ENCODE measurements around the gene CYTH1.

The CYTH1 gene

DNA sequence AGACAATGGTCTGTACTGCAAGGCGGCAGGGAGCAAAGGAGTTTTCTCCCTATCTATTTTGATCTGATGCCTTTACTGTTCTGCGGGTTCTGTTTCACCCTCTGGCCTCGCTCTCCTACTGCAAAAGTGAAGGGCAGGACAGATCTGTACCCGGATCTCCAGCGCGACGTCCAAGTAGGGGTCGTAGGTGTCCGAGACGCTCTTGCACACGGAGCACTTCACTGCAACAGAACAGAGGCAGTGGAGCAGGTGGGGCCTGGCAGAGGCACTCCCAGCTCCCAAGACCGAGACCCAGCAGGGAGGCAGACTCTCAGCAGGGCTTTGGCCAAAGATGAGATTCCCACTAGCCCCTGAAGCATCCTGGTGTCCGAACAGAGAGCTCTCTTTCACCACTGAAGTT, 38.8 kb upstream of the CYTH1 start:
- Histone ChIP-seq H3K27ac (no peak overlapping the region), H3K27me3 (no peaks in the 10 kb centered on the region), H3K4me1 (ENCODE audit: control insufficient read depth in 1 of 2, insufficient read depth in 1 of 2, low read depth in 1 of 2, low read length in 1 of 2) (peaks cover 17 to 25% of the 10 kb centered on the region in 2 experiments), H3K9me3 (no peaks in the 10 kb centered on the region), H3K4me3 (ENCODE audit: low read depth in 1 of 2, low read length in 1 of 2) (no peak overlapping the region), H3K36me3 (peaks cover 10% of the 10 kb centered on the region)
- TF ChIP-seq, protein P1, sequence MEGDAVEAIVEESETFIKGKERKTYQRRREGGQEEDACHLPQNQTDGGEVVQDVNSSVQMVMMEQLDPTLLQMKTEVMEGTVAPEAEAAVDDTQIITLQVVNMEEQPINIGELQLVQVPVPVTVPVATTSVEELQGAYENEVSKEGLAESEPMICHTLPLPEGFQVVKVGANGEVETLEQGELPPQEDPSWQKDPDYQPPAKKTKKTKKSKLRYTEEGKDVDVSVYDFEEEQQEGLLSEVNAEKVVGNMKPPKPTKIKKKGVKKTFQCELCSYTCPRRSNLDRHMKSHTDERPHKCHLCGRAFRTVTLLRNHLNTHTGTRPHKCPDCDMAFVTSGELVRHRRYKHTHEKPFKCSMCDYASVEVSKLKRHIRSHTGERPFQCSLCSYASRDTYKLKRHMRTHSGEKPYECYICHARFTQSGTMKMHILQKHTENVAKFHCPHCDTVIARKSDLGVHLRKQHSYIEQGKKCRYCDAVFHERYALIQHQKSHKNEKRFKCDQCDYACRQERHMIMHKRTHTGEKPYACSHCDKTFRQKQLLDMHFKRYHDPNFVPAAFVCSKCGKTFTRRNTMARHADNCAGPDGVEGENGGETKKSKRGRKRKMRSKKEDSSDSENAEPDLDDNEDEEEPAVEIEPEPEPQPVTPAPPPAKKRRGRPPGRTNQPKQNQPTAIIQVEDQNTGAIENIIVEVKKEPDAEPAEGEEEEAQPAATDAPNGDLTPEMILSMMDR (IDR thresholded peaks at IDR 0.05) = no peak

DNA sequence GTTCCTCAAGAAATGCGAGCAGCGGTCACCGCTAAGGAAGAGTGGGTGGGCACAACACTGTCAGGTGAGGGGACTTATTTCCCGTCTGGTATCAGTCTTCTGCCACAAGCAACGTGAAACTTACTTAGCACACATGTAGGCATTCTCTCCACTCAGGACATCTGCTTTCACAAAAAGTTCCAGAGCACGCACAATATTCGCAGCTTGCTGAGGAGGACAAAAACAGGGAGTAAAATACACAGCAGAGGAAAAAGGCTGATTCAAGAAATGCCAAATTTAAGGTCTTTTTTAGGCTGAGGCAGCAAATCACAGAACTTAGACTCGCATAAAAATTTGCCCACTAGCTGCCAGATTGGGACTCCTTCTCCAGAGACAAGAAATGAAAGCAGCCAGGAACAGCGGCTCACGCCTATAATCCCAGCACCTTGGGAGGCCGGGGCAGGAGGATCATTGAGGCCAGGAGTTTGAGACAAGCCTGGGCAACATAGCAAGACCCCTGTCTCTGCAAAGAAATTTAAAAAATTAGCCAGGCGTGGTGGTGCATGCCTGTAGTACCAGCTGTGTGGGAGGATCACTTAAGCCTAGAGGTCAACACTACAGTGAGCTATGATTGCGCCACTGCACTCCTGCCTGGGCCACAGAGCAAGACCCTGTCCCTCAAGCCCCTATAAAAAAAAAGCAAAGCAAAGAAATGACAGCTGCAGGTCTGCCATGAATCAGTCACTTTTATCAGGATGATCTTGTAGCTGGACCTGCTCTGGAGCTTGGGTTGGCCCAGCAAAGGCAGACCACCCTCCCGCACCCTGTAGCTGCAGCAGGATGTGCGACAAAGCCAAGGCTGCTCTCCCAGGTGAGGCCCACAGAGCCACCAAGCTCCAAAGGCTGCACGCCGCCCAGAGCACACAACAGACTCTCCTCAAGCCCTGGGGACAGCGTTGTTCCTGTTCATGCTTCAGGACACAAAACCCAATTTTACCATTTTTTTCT, 38.0 kb upstream of the CYTH1 start:
- H3K4me1 ChIP-seq (ENCODE audit: control insufficient read depth in 1 of 2, insufficient read depth in 1 of 2, low read depth in 1 of 2, low read length in 1 of 2) = peaks cover 10 to 18% of the 10 kb centered on the region in 2 experiments
- no peak overlapping the region for H3K27ac ChIP-seq
- no peak overlapping the region for H3K4me3 ChIP-seq (ENCODE audit: low read depth in 1 of 2, low read length in 1 of 2)
- TF ChIP-seq, protein P1 (IDR thresholded peaks at IDR 0.05) = no peak
- no peaks in the 10 kb centered on the region for H3K9me3 ChIP-seq
- H3K36me3 ChIP-seq = peaks cover 10% of the 10 kb centered on the region
- no peaks in the 10 kb centered on the region for H3K27me3 ChIP-seq

DNA sequence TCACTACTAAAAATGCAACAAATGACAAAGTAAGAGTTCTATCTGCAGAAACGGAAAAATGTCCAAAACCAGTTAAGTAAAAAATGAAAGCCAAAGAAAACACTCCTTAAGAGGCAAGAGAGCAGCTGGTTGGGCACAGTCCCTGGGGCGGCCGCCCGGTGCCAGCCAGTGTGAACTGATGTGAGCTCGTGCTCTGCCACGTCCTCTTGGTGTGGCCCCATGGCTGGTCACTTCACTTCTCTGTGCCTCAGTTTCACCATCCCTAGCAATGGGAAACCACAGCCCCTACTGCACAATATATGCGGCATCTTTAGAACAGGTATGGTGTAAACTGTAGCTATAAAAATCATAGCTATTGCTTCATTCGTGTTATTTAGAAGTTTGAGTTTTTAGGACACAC, 37.3 kb upstream of the CYTH1 start:
- H3K27ac ChIP-seq = no peak overlapping the region

DNA sequence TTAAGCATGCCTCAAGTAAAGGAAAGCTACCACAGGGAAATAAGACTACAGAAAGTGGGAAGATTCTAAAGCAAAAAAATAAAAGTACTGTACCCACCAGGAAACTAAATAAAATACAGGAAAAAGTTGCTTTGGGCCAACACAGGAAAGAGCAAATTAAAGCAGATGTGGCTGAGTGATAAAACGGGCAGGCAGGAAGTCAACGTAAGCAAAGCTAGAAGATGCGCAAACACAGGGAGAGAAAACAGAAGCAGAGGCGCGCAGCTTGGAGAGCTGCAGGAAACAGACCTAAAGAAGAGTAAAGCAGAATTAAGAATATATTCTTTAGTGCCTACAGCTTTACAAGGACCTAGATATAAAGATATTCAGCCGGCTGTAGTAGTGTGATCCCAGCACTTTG, 36.9 kb upstream of the CYTH1 start:
- Histone ChIP-seq H3K27me3 (no peaks in the 10 kb centered on the region), H3K36me3 (peaks cover 15% of the 10 kb centered on the region), H3K4me3 (ENCODE audit: low read depth in 1 of 2, low read length in 1 of 2) (no peak overlapping the region), H3K9me3 (no peaks in the 10 kb centered on the region), H3K27ac (no peak overlapping the region), H3K4me1 (ENCODE audit: control insufficient read depth in 1 of 2, insufficient read depth in 1 of 2, low read depth in 1 of 2, low read length in 1 of 2) (peaks cover 6 to 13% of the 10 kb centered on the region in 2 experiments)
- TF ChIP-seq, protein P1 (IDR thresholded peaks at IDR 0.05) = no peak

More for the DNA sequence above, 37.3 kb upstream of the CYTH1 start:
- no peaks in the 10 kb centered on the region for H3K9me3 ChIP-seq
- H3K36me3 ChIP-seq = peaks cover 11% of the 10 kb centered on the region
- H3K4me1 ChIP-seq (ENCODE audit: control insufficient read depth in 1 of 2, insufficient read depth in 1 of 2, low read depth in 1 of 2, low read length in 1 of 2) = peaks cover 6 to 13% of the 10 kb centered on the region in 2 experiments
- no peaks in the 10 kb centered on the region for H3K27me3 ChIP-seq
- TF ChIP-seq, protein P1 (IDR thresholded peaks at IDR 0.05) = no peak
- H3K4me3 ChIP-seq (ENCODE audit: low read depth in 1 of 2, low read length in 1 of 2) = no peak overlapping the region

DNA sequence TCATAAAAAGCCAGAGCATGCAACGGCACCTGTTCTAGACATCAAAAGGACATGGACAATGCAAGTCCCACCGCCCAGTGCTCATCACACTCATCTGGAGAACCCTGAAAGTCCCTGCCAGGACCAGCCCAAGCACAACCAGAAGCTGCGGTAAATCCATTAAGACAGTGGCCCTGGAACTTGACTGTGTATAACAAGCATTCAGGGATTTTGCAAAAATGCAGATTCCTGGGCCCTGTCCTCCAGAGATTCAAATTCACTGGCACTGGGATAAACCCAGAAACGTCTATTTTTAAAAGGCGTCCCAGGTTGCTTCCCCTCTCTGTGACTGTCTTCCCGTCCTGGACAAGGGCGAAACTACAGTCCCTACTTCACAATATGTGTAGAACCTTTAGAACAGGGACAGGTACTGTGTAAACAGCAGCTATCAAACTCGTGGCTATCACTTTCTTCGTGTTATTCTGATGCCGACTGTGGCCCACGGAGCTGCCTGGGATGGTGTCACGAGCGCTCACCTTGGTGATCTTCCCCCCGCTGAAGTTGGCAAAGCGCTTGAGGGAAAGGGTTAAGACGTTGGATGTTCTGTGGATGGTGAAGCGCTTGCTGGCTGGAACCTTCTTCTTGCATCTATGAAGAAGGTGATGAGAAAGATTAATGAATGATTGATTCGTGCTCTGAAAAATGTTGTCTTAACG, 36.2 kb upstream of the CYTH1 start:
- Histone ChIP-seq H3K4me1 (ENCODE audit: control insufficient read depth in 1 of 2, insufficient read depth in 1 of 2, low read depth in 1 of 2, low read length in 1 of 2) (peaks cover 6 to 11% of the 10 kb centered on the region in 2 experiments), H3K4me3 (ENCODE audit: low read depth in 1 of 2, low read length in 1 of 2) (no peak overlapping the region), H3K27ac (no peak overlapping the region)

More for the DNA sequence above, 36.2 kb upstream of the CYTH1 start:
- no peaks in the 10 kb centered on the region for H3K27me3 ChIP-seq
- H3K36me3 ChIP-seq = peaks cover 22% of the 10 kb centered on the region
- TF ChIP-seq, protein P1 (IDR thresholded peaks at IDR 0.05) = no peak
- H3K9me3 ChIP-seq = no peaks in the 10 kb centered on the region
